Nasal cavity respiratory epithelium epithelial cell of viscerocranial mucosa (primary cell): ENCODE data around the gene ABCB10. TPM values are rescaled to one million over a fixed set of nuclear protein-coding genes. Genes with fewer than 3 reads are reported as not detected.

ENCODE experiments used
- total RNA-seq: library from RNA; depleted of rRNA; stranded (reverse); fragments of >200 nt; gene quantifications from 2 replicates; pipeline ENCODE4 v1.2.3, GENCODE V29; 2014

ABCB10 gene
- total RNA-seq: 14.0 and 17.5 TPM in 2 replicates

DNA sequence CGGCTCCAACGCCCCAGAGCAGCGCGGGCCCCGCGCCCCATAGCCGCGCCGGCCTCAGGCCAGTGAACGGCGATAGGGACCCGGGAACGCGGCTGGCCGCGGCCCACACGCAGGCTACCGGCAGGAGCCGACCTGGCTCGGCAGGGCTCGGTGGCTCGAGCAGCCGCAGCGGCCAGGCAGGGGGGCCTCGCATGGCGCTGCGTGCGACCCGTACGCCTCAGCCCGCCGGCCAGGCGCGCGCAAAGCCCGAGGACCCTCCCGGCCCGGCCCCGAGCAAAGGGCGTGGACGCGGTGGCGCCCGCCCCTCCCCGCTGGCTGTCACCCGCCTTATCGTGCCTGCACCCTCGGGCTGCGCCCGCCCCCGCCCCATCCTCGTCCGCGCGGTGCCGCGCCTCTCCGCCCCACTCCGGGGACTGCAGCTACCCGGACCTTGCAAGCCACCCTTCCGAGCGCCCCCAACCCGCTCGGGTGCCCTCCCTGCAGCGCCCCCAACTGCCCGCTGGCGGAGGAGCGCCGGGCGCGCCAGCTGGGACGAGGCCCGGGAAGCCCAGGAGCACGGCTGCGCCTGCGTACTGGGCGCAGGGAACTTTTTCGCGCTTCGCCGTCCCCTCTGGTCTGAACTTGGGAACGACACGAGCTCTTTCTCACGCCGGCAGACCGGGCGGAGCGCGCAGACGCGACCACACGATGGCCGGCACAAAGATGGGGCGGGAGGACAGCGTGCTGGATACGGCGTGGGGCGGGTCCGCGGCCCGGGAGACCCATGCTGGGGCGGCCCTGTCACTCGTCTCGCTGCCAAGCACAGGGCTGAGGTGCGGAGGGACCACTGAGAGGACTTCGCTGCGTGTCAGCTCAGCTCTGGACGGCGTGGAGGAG is at the start of gene ABCB10:
Gene ABCB10 (minus strand): TSS at position 248 of the 876 bp plus-strand sequence. CDS start 55 bp downstream, at position 193.

DNA sequence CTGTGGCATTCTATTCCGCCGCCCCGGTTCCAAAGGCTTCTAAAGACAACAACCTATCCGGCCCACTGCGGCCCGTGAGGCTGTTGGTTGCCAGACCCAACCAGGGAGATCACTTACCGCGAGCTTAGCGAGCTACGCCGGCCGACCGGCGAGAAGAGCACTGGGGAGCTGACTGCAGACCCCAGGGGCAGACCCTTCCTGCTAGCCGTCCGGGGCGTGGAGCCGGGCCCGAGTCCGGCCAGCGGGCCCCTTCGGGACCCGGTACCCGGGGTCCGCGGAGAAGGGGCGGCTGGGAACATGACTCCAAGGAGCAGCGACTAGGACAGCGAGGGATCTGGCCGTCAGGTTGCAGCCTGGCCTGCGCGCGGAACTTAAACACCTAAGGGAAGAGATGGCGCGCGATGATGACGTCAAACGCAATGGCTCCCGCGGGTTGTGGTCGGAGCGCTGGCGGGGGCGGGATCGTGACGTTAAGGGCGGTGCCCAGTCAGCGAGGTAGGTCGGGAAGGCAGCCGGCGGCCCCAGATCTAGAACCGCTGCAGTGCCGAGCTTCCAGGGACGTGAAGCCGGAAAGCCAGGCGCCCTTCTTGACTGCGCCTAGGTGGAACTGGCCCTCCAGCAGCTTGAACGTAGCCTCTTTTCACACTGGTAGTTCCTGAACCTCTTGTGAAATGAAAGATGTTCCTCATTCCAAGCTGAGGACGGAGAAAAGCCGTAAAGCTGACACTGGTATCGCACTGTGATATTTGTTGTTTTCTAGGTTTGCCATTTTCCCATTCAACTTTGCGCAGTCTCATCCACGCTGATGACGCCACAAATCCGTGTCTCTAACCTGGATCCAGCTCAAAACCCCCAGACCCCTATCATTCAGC is 50.3 kb downstream of the ABCB10 start, which contains the start of gene NUP133:
Gene NUP133 (minus strand): TSS at position 391 of the 872 bp plus-strand sequence. CDS start 92 bp downstream, at position 299.

Other genes starting within 250 kb of the ABCB10 start
- gene CCSAP, start 215.7 kb downstream of the ABCB10 start, total RNA-seq: 7.6 and 16.7 TPM in 2 replicates
- 0.14 TPM in 1 of 2 replicates, not detected in the other for gene ACTA1, start 124.6 kb downstream of the ABCB10 start, total RNA-seq
- 32.5 and 36.9 TPM in 2 replicates for gene NUP133, start 50.4 kb downstream of the ABCB10 start, total RNA-seq
- 22.6 and 25.5 TPM in 2 replicates for gene TAF5L, start 67.4 kb upstream of the ABCB10 start, total RNA-seq
- 17.8 and 27.1 TPM in 2 replicates for gene URB2, start 67.5 kb upstream of the ABCB10 start, total RNA-seq